ENCODE data around the gene MYO15A. TPM values are rescaled to one million over a fixed set of nuclear protein-coding genes. Genes with fewer than 3 reads are reported as not detected.

Gene MYO15A
- total and polyA plus RNA-seq, 2 donors (not counting 1 experiment from before 2014, with no cell fraction given) = 0.42 to 2.0 TPM

DNA sequence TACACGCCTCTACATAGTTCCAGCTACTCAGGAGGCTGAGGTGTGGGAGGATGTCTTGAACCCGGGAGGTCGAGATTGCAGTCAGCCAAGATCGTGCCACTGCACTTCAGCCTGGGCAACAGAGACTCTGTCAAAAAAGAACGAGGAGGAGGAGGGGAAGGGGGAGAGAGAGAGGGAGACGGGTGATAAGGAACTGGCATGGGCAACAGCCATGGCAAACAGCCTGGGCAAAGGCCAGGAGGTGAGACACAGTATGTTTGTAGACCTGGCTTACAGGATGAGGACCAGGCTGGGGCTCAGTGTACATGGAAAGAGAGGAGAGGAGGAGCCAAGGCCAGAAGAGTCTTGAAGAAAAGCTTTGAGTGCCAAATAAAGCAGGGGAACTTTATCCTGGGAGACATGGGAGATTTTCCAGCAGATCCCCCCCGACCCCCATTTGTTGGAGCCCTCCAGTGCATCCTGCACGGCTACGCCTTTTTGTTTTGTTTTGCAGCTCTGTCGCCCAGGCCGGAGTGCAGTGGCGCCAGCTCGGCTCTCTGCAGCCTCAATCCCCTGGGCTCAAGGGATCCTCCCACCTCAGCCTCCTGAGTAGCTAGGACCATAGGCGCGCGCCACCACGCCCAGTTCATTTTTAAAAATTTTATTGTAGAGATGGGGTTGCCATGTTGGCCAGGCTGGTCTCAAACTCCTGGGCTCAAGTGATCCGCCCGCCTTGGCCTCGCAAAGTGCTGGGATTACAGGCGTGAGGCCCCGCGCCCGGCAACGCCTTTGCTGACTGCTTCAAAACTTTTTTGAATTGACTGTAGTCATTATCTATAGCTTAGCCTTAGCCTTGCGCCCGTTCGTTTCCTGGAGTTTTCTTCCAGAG lies 73.8 kb downstream of the MYO15A start:
- Histone ChIP-seq H3K4me2 (ENCODE audit: extremely low read depth, insufficient read depth, low read length) (peak overlapping the region; percentile 90), H3K36me3 (ENCODE audit: control insufficient read depth, insufficient read depth, low read length) (peaks cover 2% of the 10 kb centered on the region), H4K20me1 (ENCODE audit: control insufficient read depth, extremely low read depth, insufficient read depth, low read length) (peaks cover 2% of the 10 kb centered on the region), H2AFZ (ENCODE audit: low read length) (peak overlapping the region; percentile 63), H3K79me2 (ENCODE audit: control insufficient read depth, insufficient read depth, low read length) (peaks cover 34% of the 10 kb centered on the region), H3K27me3 (ENCODE audit: control insufficient read depth, insufficient read depth, low read length) (no peaks in the 10 kb centered on the region), H3K4me3 (replicated peaks in 1 of 4; ENCODE audit: control extremely low read depth in 1 of 4, insufficient read depth in 1 of 4, low read depth in 3 of 4, low read length in 4 of 4) (peak overlapping the region; percentile 59 to 87 (median 78)), H3K9ac (ENCODE audit: insufficient read depth, low read length) (peak overlapping the region; percentile 93), H3K9me3 (ENCODE audit: control insufficient read depth, insufficient read depth, low read depth, low read length) (no peaks in the 10 kb centered on the region), H3K4me1 (ENCODE audit: control insufficient read depth, extremely low read depth, insufficient read depth, low read length) (peaks cover 12% of the 10 kb centered on the region), H3K27ac (ENCODE audit: insufficient read depth, low read length) (peak overlapping the region; percentile 97)
- TF ChIP-seq EZH2 (IDR thresholded peaks at IDR 0.05; ENCODE audit: low read length, missing control alignments) (no peak), CTCF (conservative IDR thresholded peaks at IDR 0.05 in 1 of 2, IDR thresholded peaks at IDR 0.05 in 1 of 2; ENCODE audit: low read depth in 1 of 2, low read length in 2 of 2) (no peak)
- DNase-seq (ENCODE audit: low read depth in 2 of 2) = no peak

- Histone ChIP-seq H3K4me2 (ENCODE audit: extremely low read depth, insufficient read depth, low read length) (peak overlapping the region; percentile 90), H3K36me3 (ENCODE audit: control insufficient read depth, insufficient read depth, low read length) (peaks cover 4% of the 10 kb centered on the region), H3K9ac (ENCODE audit: insufficient read depth, low read length) (peak overlapping the region; percentile 93), H3K27ac (ENCODE audit: insufficient read depth, low read length) (peak overlapping the region; percentile 97), H3K27me3 (ENCODE audit: control insufficient read depth, insufficient read depth, low read length) (no peaks in the 10 kb centered on the region), H3K4me1 (ENCODE audit: control insufficient read depth, extremely low read depth, insufficient read depth, low read length) (peaks cover 17% of the 10 kb centered on the region), H4K20me1 (ENCODE audit: control insufficient read depth, extremely low read depth, insufficient read depth, low read length) (peaks cover 2% of the 10 kb centered on the region), H3K9me3 (ENCODE audit: control insufficient read depth, insufficient read depth, low read depth, low read length) (no peaks in the 10 kb centered on the region), H2AFZ (ENCODE audit: low read length) (peak overlapping the region; percentile 63), H3K4me3 (replicated peaks in 1 of 4; ENCODE audit: control extremely low read depth in 1 of 4, insufficient read depth in 1 of 4, low read depth in 3 of 4, low read length in 4 of 4) (peak overlapping the region; percentile 59 to 87 (median 78)), H3K79me2 (ENCODE audit: control insufficient read depth, insufficient read depth, low read length) (peaks cover 41% of the 10 kb centered on the region)
- DNase-seq (ENCODE audit: low read depth in 2 of 2) = peak in 1 of 2 donors; percentile 80
- no peak for TF ChIP-seq CTCF (conservative IDR thresholded peaks at IDR 0.05 in 1 of 2, IDR thresholded peaks at IDR 0.05 in 1 of 2; ENCODE audit: low read depth in 1 of 2, low read length in 2 of 2)
Measured at GRCh38 chr17:18182978-18183333, 74.4 kb downstream of the MYO15A start.

- TF ChIP-seq CTCF (conservative IDR thresholded peaks at IDR 0.05 in 1 of 2, IDR thresholded peaks at IDR 0.05 in 1 of 2; ENCODE audit: low read depth in 1 of 2, low read length in 2 of 2) (peak in 1 of 2 donors; percentile 29), EZH2 (IDR thresholded peaks at IDR 0.05; ENCODE audit: low read length, missing control alignments) (no peak)
- Histone ChIP-seq H4K20me1 (ENCODE audit: control insufficient read depth, extremely low read depth, insufficient read depth, low read length) (peaks cover 2% of the 10 kb centered on the region), H3K9ac (ENCODE audit: insufficient read depth, low read length) (peak within 1 kb of the TSS; percentile 93), H3K27me3 (ENCODE audit: control insufficient read depth, insufficient read depth, low read length) (no peaks in the 10 kb centered on the region), H3K79me2 (ENCODE audit: control insufficient read depth, insufficient read depth, low read length) (peaks cover 46% of the 10 kb centered on the region), H3K4me3 (replicated peaks in 1 of 4; ENCODE audit: control extremely low read depth in 1 of 4, insufficient read depth in 1 of 4, low read depth in 3 of 4, low read length in 4 of 4) (peak within 1 kb of the TSS; percentile 59 to 87 (median 79)), H2AFZ (ENCODE audit: low read length) (peak within 1 kb of the TSS; percentile 90), H3K36me3 (ENCODE audit: control insufficient read depth, insufficient read depth, low read length) (peaks cover 4% of the 10 kb centered on the region), H3K27ac (ENCODE audit: insufficient read depth, low read length) (peak within 1 kb of the TSS; percentile 97), H3K9me3 (ENCODE audit: control insufficient read depth, insufficient read depth, low read depth, low read length) (no peaks in the 10 kb centered on the region), H3K4me2 (ENCODE audit: extremely low read depth, insufficient read depth, low read length) (peak within 1 kb of the TSS; percentile 100), H3K4me1 (ENCODE audit: control insufficient read depth, extremely low read depth, insufficient read depth, low read length) (peaks cover 19% of the 10 kb centered on the region)
- peak; percentile 100 for DNase-seq (ENCODE audit: low read depth in 2 of 2)
Measured at GRCh38 chr17:18183334-18184142, 75.0 kb downstream of the MYO15A start, which contains the start of gene ALKBH5. TSS of gene ALKBH5 (plus strand) at chr17:18183828. CDS start at chr17:18184244, 416 bp downstream.
